ENCODE results near the gene KCNQ2. TPM values are rescaled to one million over a fixed set of nuclear protein-coding genes. Genes with fewer than 3 reads are reported as not detected.

The KCNQ2 gene
- polyA plus RNA-seq, 1 donor, result 3.5 TPM

- no peak for DNase-seq (ENCODE audit: low read depth)
Measured at GRCh38 chr20:63501818-63502670, 29.6 kb upstream of the KCNQ2 start.

- DNase-seq (ENCODE audit: low read depth), result no peak
Measured at GRCh38 chr20:63500902-63501817, 28.7 kb upstream of the KCNQ2 start.

DNA sequence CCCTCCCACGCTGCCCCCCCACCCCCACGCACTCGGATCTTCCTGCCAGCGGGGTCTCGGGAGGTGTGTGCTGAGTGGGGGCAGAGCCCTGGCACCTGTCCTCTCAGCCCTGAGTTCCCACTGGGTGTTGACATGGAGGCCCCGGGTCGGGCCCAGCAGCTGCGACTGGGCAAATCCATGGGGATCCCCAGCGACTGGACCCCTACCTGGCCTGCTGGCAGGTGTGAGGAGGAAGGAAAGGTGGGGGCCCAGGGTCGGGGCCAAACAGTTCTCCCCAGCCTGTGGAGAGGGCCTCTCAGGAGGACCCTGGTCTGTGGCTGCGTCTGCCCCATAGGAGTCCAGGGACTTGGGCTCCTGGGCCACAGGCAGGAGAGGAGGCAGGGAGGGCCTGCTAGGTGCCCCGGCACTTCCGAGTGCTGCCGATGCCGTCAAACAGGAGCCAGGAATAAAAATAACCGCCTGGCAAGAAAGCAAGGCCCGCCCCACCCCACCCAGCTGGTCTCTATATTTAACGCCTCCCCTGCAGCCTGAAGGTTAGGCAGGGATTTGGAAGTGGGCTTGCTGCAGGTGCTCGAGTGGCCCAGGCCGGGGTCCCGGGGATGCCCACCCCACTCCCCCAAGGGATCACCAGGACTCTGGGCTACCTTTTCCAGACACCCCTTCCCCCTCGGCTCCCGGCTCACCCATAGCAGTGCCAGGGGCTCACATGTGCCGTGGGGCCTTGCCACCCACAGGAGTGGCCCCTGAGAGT is 27.9 kb upstream of the KCNQ2 start:
- DNase-seq (ENCODE audit: low read depth), result no peak

DNA sequence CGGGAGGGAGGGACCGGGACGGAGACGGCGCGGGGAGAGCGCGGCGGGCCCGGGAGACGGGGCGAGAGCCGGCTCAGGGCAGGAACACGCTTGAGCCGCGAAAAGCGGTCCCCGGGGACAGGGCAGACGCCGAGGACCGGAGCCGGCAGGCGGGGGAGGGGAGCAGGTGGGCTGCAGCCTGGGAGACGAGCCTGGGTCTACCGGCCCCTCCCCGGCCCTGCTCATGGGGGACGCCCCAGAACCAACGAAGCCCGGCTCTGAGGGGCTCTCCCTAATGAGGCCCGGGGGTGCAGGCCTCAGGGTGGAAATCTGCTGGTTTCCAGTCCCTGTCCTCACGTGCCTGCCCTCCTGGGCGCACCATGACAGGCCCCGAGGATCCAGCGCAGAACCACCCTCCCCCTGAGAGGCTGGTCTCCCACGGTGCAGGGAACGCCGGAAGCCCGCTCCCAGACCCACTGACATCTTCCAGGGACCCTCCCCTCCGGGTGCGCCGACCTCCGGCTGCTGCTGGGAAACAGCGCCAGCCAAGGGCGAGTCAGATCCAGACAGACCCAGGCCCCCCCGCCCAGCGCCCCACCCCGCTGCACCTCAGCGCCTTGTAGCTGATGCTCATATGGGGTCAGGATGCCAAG is 27.0 kb upstream of the KCNQ2 start:
- no peak for DNase-seq (ENCODE audit: low read depth)

DNA sequence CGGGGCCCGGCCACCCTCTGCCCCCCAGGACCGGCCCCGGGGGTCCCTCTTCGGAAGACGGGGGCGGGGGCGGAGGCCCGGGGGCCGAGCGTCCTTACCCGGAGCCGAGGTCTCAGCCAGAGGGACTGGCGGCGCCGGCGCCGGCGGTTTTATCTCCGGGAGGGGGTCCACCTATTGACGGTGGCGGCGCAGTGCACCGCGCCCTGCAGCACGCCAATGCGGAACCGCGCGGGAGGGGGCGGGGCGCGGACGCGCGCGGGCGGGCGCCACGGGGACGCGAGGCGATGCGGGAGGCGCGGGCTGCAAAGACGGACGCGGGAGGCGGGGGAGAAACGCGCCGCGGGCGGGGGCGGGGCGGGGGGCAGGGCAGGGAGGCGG is 26.5 kb upstream of the KCNQ2 start, which contains the start of gene EEF1A2:
Gene EEF1A2, minus strand, starts transcription at position 124 of the 378 bp plus-strand sequence. CDS start 1,320 bp downstream, outside the sequence.
- no peak for DNase-seq (ENCODE audit: low read depth)

DNA sequence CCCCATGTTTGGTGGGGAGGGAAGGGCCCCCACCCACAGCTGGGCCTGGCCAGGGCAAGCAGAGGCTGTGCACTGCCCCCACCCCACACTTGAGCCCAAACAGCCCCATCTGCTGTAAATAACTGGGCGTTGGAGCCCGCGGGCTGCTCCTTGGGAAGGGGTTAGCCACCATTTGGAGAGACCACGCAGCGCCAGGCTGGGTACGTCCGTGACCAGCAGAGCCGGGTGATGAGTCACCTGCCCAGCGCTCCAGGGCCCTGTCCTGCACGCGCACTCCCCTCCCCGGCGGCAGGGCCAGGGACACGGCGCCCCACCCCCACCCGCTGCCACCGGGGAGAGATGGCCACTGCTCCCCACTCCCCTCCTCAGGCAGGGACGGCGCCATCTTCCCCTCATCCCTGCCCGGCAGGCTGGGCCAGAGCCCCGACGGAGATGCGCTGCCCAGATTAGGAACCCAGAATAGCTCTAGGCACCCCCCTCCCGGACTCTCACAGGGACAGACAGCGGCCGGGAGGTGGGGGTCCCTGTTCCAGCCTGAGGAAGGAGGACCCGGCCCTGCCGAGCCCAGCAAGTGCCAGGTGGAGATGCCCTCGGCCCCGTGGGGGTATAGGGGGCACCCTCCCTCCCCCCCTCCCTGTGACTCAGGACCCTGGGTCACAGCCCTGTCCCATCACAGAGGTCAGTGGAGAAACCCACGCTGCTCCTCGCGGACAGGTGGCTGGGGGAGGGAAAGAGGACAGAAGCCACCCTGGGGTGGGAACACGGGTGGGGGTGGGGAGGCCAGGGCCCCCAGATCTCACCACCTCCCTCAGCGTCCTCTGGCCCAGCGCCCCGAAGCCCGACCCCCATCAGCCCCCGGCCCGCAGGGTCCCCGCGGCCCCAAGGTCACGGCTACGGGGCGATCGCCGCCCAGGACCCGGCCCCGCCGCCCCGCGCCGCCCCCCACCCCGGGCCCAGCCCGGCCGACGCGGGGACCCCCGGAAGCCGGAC is 25.8 kb upstream of the KCNQ2 start:
- no peak for DNase-seq (ENCODE audit: low read depth)

DNA sequence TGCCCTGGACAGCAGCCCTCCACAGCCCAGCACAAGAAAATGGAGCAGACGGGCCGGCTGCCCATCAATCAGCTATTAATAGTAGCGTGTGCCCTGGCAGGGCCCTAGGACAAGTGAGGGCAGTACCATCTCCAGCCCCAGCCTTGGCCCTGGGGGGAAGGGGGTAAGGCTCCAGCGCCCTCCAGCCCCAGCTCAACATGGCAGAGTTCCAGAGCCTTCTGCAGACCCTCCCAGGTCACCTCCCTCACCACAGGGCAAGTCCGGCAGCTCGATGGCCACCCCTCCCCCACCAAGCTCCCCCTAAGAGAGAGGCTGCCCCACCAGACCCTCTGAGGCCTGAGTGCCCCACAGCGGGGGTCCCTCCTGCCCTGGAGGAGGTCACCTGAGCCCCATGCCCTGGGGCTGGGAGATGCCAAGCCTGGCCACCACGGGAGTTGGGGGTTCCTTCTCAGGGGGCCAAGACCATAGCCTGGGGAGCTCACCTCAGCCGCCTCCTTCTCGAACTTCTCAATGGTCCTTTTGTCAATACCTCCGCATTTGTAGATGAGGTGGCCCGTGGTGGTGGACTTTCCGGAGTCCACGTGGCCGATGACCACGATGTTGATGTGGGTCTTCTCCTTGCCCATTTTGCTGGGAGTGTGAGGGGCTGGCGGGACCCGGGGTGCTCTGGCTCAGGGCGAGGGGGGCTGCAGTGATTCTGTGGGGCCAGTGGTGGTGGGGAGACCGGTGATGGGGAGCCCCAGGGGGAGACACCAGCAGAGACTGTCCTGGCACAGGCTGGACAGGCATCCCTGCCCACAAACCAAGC is 24.9 kb upstream of the KCNQ2 start:
- no peak for DNase-seq (ENCODE audit: low read depth)

DNA sequence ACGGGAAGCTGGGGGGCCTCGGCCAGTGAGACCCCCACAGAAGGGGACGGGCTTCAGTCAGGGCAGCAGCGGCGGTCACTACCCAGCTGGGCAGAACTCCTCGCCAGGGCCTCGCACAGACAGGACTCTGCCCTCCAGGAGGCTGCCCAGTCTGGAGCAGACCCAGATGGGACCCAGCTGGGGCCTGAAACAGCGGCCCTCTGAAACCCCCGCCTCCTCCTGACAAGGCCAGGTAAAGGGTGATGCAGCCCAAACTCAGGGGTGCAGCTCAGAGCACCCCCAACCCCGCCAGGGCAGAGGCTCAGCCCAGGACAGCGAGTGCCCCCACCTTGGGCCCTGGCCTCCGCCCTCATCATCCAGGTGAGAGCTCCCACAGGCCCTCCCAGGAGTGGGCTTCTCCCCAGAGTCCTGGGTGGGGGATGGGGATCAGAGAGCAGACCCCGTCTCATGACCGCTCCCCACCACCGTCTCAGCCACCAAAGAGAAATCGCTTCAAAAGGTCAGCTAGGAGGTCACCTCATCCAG is 24.2 kb upstream of the KCNQ2 start:
- no peak for DNase-seq (ENCODE audit: low read depth)

- DNase-seq (ENCODE audit: low read depth), result no peak
Measured at GRCh38 chr20:63495741-63496595, 23.5 kb upstream of the KCNQ2 start.

DNA sequence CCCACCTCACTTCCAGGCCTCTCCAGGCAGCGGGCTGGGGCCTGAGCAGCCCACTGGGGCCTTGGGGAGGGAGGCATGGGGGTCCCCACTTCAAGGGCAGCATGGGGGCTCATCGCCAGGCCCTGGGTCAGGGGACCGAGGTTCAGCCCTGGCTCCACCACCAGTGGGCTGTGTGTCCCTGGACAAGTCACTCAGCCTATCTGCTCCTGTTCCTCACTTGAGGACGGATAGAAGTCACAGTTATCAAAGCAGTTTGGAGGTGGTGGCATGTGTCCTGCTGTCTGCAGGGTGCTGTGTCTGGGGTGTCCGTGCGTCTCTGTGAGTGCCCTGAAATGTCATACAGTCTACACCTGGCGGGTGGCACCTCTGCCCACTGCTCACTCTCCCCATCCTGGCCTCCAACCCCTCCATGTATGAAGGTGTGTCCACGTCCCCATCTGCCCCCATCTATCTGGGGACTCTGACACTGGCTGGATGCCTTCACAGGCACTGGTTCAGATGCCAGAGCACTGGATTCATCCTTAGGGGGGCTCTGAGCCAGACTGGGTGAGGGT is 22.8 kb upstream of the KCNQ2 start:
- no peak for DNase-seq (ENCODE audit: low read depth)

DNA sequence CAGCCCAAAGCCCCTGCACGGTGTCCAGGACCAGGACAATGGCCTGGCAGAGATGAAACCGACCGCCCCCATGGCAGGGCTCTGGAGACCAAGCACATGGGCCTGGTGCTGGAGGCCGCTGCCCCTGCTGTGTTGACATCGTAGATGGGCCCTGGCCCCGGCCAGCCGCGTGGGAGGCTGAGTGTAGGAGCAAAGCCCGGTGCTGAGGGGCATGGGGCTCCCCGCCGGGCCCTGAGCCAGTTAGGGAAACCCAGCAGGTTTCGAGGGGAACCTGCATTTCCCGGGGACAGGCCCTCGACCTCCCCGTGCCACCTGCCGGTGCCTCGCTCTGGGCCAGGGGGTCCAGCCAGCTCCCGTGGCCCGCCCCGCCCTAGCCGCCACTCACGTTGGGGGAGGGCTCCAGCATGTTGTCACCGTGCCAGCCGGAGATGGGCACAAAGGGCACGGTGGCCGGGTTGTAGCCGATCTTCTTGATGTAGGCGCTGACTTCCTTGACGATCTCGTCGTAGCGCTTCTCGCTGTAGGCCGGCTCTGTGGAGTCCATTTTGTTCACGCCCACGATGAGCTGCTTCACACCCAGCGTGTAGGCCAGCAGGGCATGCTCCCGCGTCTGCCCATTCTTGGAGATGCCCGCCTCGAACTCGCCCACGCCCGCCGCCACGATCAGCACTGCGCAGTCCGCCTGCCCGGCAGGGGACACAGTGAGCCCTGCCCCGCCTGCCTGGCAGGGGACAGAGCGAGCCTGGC is 22.1 kb upstream of the KCNQ2 start:
- DNase-seq (ENCODE audit: low read depth), result no peak

- DNase-seq (ENCODE audit: low read depth), result no peak
Measured at GRCh38 chr20:63494084-63494419, 21.6 kb upstream of the KCNQ2 start.

DNA sequence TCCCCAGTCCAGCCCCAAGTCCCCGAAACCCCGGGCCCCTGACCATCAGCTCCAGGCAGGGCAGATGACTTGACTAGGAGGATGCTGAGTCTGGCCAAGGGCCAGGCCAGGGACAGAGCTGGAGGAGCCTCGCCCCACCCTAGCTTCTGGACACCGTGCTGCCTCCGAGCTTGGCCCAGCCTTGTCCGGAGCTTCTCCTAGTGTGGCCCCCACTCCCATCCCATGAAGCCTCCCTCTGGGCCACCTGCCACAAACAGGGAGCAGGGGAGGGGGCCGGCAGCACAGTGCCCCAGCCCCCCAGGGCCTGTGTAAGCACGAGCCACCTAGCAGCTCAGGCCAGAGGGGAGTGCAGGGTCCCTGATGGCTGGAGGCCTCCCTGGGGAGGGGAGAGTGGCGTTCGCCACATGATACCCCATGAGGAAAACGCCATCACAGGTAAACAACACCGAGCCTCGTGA is 21.1 kb upstream of the KCNQ2 start:
- DNase-seq (ENCODE audit: low read depth), result no peak

DNA sequence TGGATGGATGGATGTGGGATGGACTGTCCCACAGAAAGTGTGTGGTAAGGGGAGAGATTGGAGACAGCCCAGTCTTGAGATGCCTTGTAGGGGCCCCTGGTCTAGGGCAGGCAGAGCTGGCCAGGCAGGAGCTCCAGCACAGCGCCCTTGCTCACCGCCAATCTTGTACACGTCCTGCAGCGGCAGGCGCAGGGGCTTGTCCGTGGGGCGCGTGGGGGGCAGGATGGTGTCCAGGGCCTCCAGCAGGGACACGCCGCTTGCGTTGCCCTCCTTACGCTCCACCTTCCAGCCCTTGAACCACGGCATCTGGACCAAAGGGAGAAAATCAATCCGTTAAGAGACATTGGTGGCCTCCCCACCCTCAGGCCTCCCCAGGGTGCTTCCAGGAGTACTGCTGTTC is 20.5 kb upstream of the KCNQ2 start:
- no peak for DNase-seq (ENCODE audit: low read depth)

- no peak for DNase-seq (ENCODE audit: low read depth)
Measured at GRCh38 chr20:63492518-63492917, 20.1 kb upstream of the KCNQ2 start.

GRCh38 chr20:63491635-63492230 is 19.3 kb upstream of the KCNQ2 start:
- DNase-seq (ENCODE audit: low read depth), result no peak

- DNase-seq (ENCODE audit: low read depth), result no peak
Measured at GRCh38 chr20:63491078-63491477, 18.6 kb upstream of the KCNQ2 start.

Data from forelimb muscle (tissue), 1 donor.